Ovary (tissue), 3 donors: Measurements from ENCODE around the gene VAC14.

Experiments
- CTCF ChIP-seq, 3 donors: fragments of 450-650 bp in 2 of 3; fragments of 200-600 bp in 1 of 3; IDR thresholded peaks; one replicate each; pipeline versions ENCODE4 v1.5.1 to v1.8.0; 2016 to 2022; ENCODE audit warnings: antibody characterized with exemption in 3 of 3, mild to moderate bottlenecking in 1 of 3
- EP300 ChIP-seq: sonication (generic); formaldehyde crosslinking; IDR thresholded peaks from one replicate; pipeline ENCODE4 v1.6.1; 2017; ENCODE audit warnings: antibody characterized with exemption
- donor health status: DM: no; HTN: no; CAD: no.

GRCh38 chr16:70786020-70786755 lies 14.8 kb downstream of the VAC14 start:
- no peak for TF ChIP-seq EP300
- TF ChIP-seq CTCF (IDR thresholded peaks at IDR 0.05) = no peak
